Astrocyte (in vitro differentiated cells and primary cell): ENCODE measurements around the gene NTM.
A peak's percentile ranks its signal among the peaks of the same experiment; 100 is the strongest.

Experiments used
- EZH2 ChIP-seq: IDR thresholded peaks from 2 replicates; pipeline ENCODE4 v1.6.1; 2012; ENCODE audit warnings: mild to moderate bottlenecking, low read length, inconsistent platforms; ENCODE audit not compliant: insufficient read depth
- TF ChIP-seq, protein P1 (sequence below): IDR thresholded peaks from 2 replicates; pipeline ENCODE4 v1.5.1; 2011; ENCODE audit warnings: low read depth, mild to moderate bottlenecking, inconsistent platforms, low read length, moderate library complexity; ENCODE audit not compliant: insufficient read depth

DNA sequence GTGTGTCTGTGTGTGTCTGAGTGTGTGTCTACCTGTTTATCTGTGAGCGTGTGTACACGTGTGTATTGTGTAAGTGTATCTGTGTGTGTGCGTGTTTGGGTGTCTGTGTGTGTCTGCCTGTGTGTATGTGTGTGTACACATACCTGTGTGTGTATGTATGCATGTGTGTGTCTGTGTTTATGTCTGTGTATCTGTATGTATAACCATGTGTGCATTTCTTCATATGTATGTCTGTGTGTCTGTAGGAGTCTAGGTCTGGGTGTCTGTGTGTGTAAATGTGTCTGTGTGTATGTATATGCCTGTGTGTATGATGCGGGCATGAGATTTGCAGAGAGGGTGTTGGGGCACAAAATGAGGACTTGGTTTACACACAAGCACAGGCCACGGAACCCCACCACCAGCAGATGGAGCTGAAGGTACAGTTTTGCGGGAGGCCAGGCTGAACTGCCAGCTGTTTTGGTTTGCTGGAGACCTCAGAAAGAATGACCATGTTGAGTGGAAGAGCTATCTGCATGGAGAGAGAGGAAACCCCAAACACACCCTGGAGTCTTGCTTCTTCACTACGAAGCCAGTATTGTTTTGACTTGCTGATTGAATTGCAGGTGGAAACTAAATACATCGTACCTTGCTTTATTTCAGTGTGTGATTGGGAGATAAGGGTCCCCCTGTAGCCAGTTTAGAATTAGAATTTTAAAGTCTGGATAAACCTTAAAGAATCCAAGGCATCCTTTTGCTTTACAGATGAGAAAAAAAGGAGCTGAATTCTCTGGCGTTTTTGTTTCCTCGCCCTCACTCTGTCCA is 497.2 kb downstream of the NTM start:
- TF ChIP-seq, protein P1, sequence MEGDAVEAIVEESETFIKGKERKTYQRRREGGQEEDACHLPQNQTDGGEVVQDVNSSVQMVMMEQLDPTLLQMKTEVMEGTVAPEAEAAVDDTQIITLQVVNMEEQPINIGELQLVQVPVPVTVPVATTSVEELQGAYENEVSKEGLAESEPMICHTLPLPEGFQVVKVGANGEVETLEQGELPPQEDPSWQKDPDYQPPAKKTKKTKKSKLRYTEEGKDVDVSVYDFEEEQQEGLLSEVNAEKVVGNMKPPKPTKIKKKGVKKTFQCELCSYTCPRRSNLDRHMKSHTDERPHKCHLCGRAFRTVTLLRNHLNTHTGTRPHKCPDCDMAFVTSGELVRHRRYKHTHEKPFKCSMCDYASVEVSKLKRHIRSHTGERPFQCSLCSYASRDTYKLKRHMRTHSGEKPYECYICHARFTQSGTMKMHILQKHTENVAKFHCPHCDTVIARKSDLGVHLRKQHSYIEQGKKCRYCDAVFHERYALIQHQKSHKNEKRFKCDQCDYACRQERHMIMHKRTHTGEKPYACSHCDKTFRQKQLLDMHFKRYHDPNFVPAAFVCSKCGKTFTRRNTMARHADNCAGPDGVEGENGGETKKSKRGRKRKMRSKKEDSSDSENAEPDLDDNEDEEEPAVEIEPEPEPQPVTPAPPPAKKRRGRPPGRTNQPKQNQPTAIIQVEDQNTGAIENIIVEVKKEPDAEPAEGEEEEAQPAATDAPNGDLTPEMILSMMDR = peak; percentile 98
- TF ChIP-seq EZH2 = no peak
